22Rv1 (cell line): ENCODE measurements around the gene KCNQ1.

ENCODE experiments used
- H3K27ac ChIP-seq: fragments of 450-650 bp; 2 replicates; pipeline ENCODE4 v1.5.1; 2017
- CTCF ChIP-seq: fragments of 450-650 bp; IDR thresholded peaks from 2 replicates; pipeline ENCODE4 v1.5.1; 2017; ENCODE audit warnings: mild to moderate bottlenecking
- ZFX ChIP-seq: fragments of 450-650 bp; IDR thresholded peaks from 2 replicates; pipeline ENCODE4 v1.6.1; 2017; ENCODE audit warnings: antibody characterized with exemption, borderline replicate concordance

Gene KCNQ1

GRCh38 chr11:2655834-2656622, 211.2 kb downstream of the KCNQ1 start:
- H3K27ac ChIP-seq = no peak overlapping the region
- TF ChIP-seq CTCF = no peak
- TF ChIP-seq ZFX = no peak

GRCh38 chr11:2656859-2657258, 212.1 kb downstream of the KCNQ1 start:
- TF ChIP-seq CTCF (no peak), ZFX (no peak)
- no peak overlapping the region for H3K27ac ChIP-seq

- H3K27ac ChIP-seq = no peak overlapping the region
- TF ChIP-seq CTCF (no peak), ZFX (no peak)
Observed at GRCh38 chr11:2657697-2658284, 213.0 kb downstream of the KCNQ1 start.

- no peak overlapping the region for H3K27ac ChIP-seq
- no peak for TF ChIP-seq ZFX
- no peak for TF ChIP-seq CTCF
Observed at GRCh38 chr11:2660357-2660939, 215.6 kb downstream of the KCNQ1 start.

GRCh38 chr11:2661173-2662023, 216.6 kb downstream of the KCNQ1 start:
- no peak overlapping the region for H3K27ac ChIP-seq
- no peak for TF ChIP-seq CTCF
- no peak for TF ChIP-seq ZFX

- no peak for TF ChIP-seq ZFX
- no peak for TF ChIP-seq CTCF
Observed at GRCh38 chr11:2662024-2662312, 217.2 kb downstream of the KCNQ1 start.

More at GRCh38 chr11:2662024-2662312, 217.2 kb downstream of the KCNQ1 start:
- no peak overlapping the region for H3K27ac ChIP-seq
